Endothelial cell of umbilical vein (primary cell): ENCODE measurements around the gene PTPRK. TPM values are rescaled to one million over a fixed set of nuclear protein-coding genes. Genes with fewer than 3 reads are reported as not detected.

Source experiments
- BruUV-seq: library from RNA; stranded (reverse); fragments of 400-500 nt; replicated peaks from 2 replicates; lab custom pipeline; 2021; lab: Mats Ljungman, UMichigan
- CTCF ChIA-PET: fragments of 300-600, 350-600 bp; sonication (Branson Sonifier 250); formaldehyde crosslinking; loops from one replicate; lab custom pipeline; 2021; ENCODE audit warnings: antibody characterized with exemption, inconsistent platforms; lab: Charles Lee
- POLR2A ChIA-PET: fragments of 300-600, 350-600 bp; sonication (Branson Sonifier 250); formaldehyde crosslinking; loops from one replicate; lab custom pipeline; 2021; ENCODE audit warnings: antibody characterized with exemption, inconsistent platforms; lab: Charles Lee
- DNase-seq: peaks from one replicate; pipeline ENCODE4 v3.0.0-alpha.2; 2011; ENCODE audit warnings: low read depth, low spot score
- FAIRE-seq: peaks from 2 replicates; lab custom pipeline; 2011; peaks lifted over from hg19 to GRCh38; lab: Jason Lieb, UNC
- H2AFZ ChIP-seq: 2 replicates; pipeline ENCODE4 v1.6.0; 2012; ENCODE audit warnings: low read depth, low read length, control low read depth, inconsistent platforms
- H3K27ac ChIP-seq: 2 replicates; pipeline ENCODE4 v1.5.1; 2011; ENCODE audit warnings: low read depth, mild to moderate bottlenecking, control low read depth, low read length, moderate library complexity; ENCODE audit not compliant: insufficient read depth
- H3K27me3 ChIP-seq, 2 experiments: 2 replicates each; pipeline versions ENCODE4 v1.6.0 to v1.6.1; 2011; ENCODE audit warnings: low read length in 2 of 2, mixed read lengths in 1 of 2; ENCODE audit not compliant: control insufficient read depth in 2 of 2, insufficient read depth in 2 of 2
- H3K36me3 ChIP-seq, 2 experiments: 2 replicates in 1 of 2; 3 replicates in 1 of 2; pipeline ENCODE4 v1.5.1; 2011; ENCODE audit warnings: low read length in 2 of 2, mild to moderate bottlenecking in 1 of 2, moderate library complexity in 1 of 2; ENCODE audit not compliant: control insufficient read depth in 2 of 2, insufficient read depth in 2 of 2; ENCODE audit errors: extremely low read depth in 1 of 2
- H3K4me1 ChIP-seq: 3 replicates; pipeline ENCODE4 v1.5.1; 2011; ENCODE audit warnings: mild to moderate bottlenecking, low read length; ENCODE audit not compliant: control insufficient read depth, insufficient read depth; ENCODE audit errors: extremely low read depth
- H3K4me2 ChIP-seq: 2 replicates; pipeline ENCODE4 v1.6.1; 2011; ENCODE audit warnings: low read length, control low read depth, mixed read lengths; ENCODE audit not compliant: insufficient read depth
- H3K4me3 ChIP-seq, 3 experiments: fragments of 200-600 bp in 1 of 3; sonication (generic), shearing (Covaris generic) in 1 of 3; replicated peaks in 1 of 3; 2 replicates each; pipeline ENCODE4 v1.5.1; 2011 to 2016; ENCODE audit warnings: control low read depth in 3 of 3, low read length in 3 of 3, mild to moderate bottlenecking in 2 of 3, inconsistent platforms in 1 of 3, low read depth in 1 of 3, moderate library complexity in 1 of 3; ENCODE audit not compliant: insufficient read depth in 1 of 3
- H3K79me2 ChIP-seq: 2 replicates; pipeline ENCODE4 v1.6.0; 2012; ENCODE audit warnings: low read length, inconsistent platforms; ENCODE audit not compliant: control insufficient read depth, insufficient read depth
- H3K9ac ChIP-seq: replicated peaks from 2 replicates; pipeline ENCODE3; 2011; ENCODE audit warnings: low read length, control low read depth; ENCODE audit not compliant: insufficient read depth; ENCODE audit errors: extremely low read depth
- H3K9me1 ChIP-seq: replicated peaks from 3 replicates; pipeline ENCODE4 v1.6.0; 2011; ENCODE audit warnings: mild to moderate bottlenecking, low read length; ENCODE audit not compliant: control insufficient read depth, insufficient read depth; ENCODE audit errors: extremely low read depth
- H3K9me3 ChIP-seq: replicated peaks from 2 replicates; pipeline ENCODE4 v1.5.1; 2012; ENCODE audit warnings: low read length, inconsistent platforms; ENCODE audit not compliant: control insufficient read depth, insufficient read depth
- H4K20me1 ChIP-seq: replicated peaks from 2 replicates; pipeline ENCODE3; 2011; ENCODE audit warnings: mild to moderate bottlenecking, low read length; ENCODE audit not compliant: control insufficient read depth, insufficient read depth; ENCODE audit errors: extremely low read depth
- FOS ChIP-seq: IDR thresholded peaks from 2 replicates; pipeline ENCODE4 v1.6.1; 2011; ENCODE audit warnings: mild to moderate bottlenecking, low read length, moderate library complexity, borderline replicate concordance; ENCODE audit not compliant: insufficient read depth
- GATA2 ChIP-seq: IDR thresholded peaks from 2 replicates; pipeline ENCODE4 v1.7.0; 2011; ENCODE audit warnings: low read depth, mild to moderate bottlenecking, moderate library complexity, mixed read lengths, low read length; ENCODE audit not compliant: insufficient read length, insufficient read depth
- JUN ChIP-seq: IDR thresholded peaks from 2 replicates; pipeline ENCODE4 v1.6.1; 2011; ENCODE audit warnings: borderline replicate concordance, low read depth; ENCODE audit not compliant: insufficient read length, insufficient read depth
- MYC ChIP-seq: IDR thresholded peaks from one replicate; pipeline ENCODE4 v1.6.1; 2011; ENCODE audit warnings: mild to moderate bottlenecking, low read depth, low read length
- dilution Hi-C: fragments of 300-500 bp; cut with MboI; formaldehyde crosslinking; loops from one replicate; pipeline ENCODE4 v1.15.0; 2019; ENCODE audit warnings: low sequenced_read_pairs; ENCODE audit not compliant: extremely low pct_ligation_motif_present
- intact Hi-C: fragments of 100-400 bp; cut with micrococcal nuclease; formaldehyde crosslinking; loops from one replicate; pipeline ENCODE4 v1.10.0; 2022
- polyA plus RNA-seq, 4 experiments: library from polyadenylated mRNA; depleted of rRNA in 3 of 4; stranded (reverse) in 3 of 4; unstranded in 1 of 4; fragments of >200 nt; gene quantifications; 2 replicates each; pipeline versions ENCODE4 v1.2.1 to v1.2.3, GENCODE V29; 2011 to 2012; ENCODE audit warnings: missing spikeins in 1 of 4
- total RNA-seq: library from RNA; stranded (reverse); gene quantifications from 2 replicates; pipeline ENCODE4 v1.2.3, GENCODE V29; 2021
- TF ChIP-seq, protein P1 (sequence below), 2 donors: IDR thresholded peaks; 1 replicate in 1 of 2; 2 replicates in 1 of 2; pipeline ENCODE4 v1.5.1; 2011; ENCODE audit warnings: low read length in 2 of 2, mild to moderate bottlenecking in 2 of 2, moderate library complexity in 2 of 2, control low read depth in 1 of 2, inconsistent platforms in 1 of 2, low read depth in 1 of 2; ENCODE audit not compliant: insufficient read depth in 1 of 2; ENCODE audit errors: extremely low read depth in 1 of 2
- TF ChIP-seq, protein P2 (sequence below): IDR thresholded peaks from 2 replicates; pipeline ENCODE4 v1.6.1; 2011; ENCODE audit not compliant: insufficient read depth, insufficient read length

The PTPRK gene
- total and polyA plus RNA-seq, 2 donors (not counting 3 experiments of a cell fraction or from before 2014, with no cell fraction given), result 15.2 to 74.0 TPM

DNA sequence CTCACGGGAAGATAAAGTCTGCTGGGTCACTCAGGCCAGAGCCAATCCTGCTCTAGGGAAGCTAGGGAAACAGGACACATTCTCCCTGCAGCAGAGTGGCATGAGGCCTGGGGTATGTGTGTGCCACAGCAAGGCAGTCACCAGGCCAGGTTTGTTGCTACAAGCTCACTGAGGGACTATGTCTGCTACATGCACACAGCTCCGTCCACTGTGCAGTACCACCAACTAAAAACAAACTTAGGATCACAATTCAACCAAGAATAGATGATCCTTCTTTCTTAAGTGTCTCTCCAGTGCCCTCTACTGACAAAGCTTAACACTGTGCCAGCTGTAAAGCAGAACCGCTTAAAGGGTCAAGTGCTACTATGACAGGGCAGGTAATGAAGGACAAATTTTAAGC is 192.5 kb downstream of the PTPRK start:
- H4K20me1 ChIP-seq, result peaks cover 2% of the 10 kb centered on the region
- no peaks in the 10 kb centered on the region for H3K4me1 ChIP-seq
- POLR2A ChIA-PET, result no interaction called here
- intact Hi-C loops, result loop anchor here (1.0 to 10.0 kb wide), 4 partner anchors 191 to 591 kb away; no protein-coding TSS in a partner anchor
- H3K27me3 ChIP-seq, result no peaks in the 10 kb centered on the region
- H3K4me3 ChIP-seq, result no peak overlapping the region
- no TSS peak for BruUV-seq
- H3K4me2 ChIP-seq, result no peak overlapping the region
- peaks cover 22% of the 10 kb centered on the region for H3K79me2 ChIP-seq
- DNase-seq (no peak), FAIRE-seq (no peak)
- no peak overlapping the region for H3K9ac ChIP-seq
- H3K36me3 ChIP-seq, result no peaks in the 10 kb centered on the region
- dilution Hi-C loops, result no loop called here
- H3K27ac ChIP-seq, result no peak overlapping the region
- TF ChIP-seq, protein P1, sequence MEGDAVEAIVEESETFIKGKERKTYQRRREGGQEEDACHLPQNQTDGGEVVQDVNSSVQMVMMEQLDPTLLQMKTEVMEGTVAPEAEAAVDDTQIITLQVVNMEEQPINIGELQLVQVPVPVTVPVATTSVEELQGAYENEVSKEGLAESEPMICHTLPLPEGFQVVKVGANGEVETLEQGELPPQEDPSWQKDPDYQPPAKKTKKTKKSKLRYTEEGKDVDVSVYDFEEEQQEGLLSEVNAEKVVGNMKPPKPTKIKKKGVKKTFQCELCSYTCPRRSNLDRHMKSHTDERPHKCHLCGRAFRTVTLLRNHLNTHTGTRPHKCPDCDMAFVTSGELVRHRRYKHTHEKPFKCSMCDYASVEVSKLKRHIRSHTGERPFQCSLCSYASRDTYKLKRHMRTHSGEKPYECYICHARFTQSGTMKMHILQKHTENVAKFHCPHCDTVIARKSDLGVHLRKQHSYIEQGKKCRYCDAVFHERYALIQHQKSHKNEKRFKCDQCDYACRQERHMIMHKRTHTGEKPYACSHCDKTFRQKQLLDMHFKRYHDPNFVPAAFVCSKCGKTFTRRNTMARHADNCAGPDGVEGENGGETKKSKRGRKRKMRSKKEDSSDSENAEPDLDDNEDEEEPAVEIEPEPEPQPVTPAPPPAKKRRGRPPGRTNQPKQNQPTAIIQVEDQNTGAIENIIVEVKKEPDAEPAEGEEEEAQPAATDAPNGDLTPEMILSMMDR (IDR thresholded peaks at IDR 0.05; ENCODE audit: extremely low read depth in 1 of 2, insufficient read depth in 1 of 2, low read depth in 1 of 2, low read length in 2 of 2), result peak; percentile 35 to 37
- TF ChIP-seq GATA2, result no peak
- no peaks in the 10 kb centered on the region for H3K9me3 ChIP-seq
- H2AFZ ChIP-seq, result no peak overlapping the region
- no peaks in the 10 kb centered on the region for H3K9me1 ChIP-seq
- CTCF ChIA-PET, result interaction anchor here (0.6 to 1.6 kb wide), 12 partner anchors 9 to 591 kb away, joined by 3 to 52 read pairs (median 3); no protein-coding TSS in a partner anchor

DNA sequence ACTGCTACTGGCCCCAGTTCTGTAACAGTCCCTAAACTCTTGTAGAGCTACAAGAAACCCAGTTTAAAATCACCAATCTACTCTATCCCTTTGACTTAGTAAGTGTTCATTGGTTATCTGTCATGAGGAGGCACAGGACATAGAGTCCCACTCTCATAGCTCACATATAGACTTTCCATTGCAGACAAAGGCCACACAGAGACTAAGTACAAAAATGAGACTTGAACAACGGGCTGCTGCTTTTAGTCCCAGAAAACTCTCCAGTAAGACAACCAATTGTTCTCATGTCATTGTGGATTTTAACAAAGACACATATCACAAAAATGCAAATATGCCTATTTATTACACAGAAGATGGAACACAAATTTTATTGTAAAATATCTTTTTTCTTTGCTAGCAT is 197.4 kb downstream of the PTPRK start:
- Histone ChIP-seq H3K27me3 (no peaks in the 10 kb centered on the region), H3K9ac (no peak overlapping the region), H3K4me1 (peaks cover under 1% of the 10 kb centered on the region), H3K9me3 (no peaks in the 10 kb centered on the region), H4K20me1 (peaks cover 2% of the 10 kb centered on the region), H2AFZ (no peak overlapping the region), H3K36me3 (no peaks in the 10 kb centered on the region), H3K79me2 (peaks cover 16% of the 10 kb centered on the region), H3K27ac (no peak overlapping the region), H3K4me2 (no peak overlapping the region), H3K9me1 (no peaks in the 10 kb centered on the region), H3K4me3 (no peak overlapping the region)
- FAIRE-seq (no peak), DNase-seq (no peak)
- CTCF ChIA-PET, result interaction anchor here (0.6 kb wide), 1 partner anchor 9 kb away, joined by 3 read pairs; no protein-coding TSS in a partner anchor
- intact Hi-C loops, result loop anchor here (10.0 kb wide), 1 partner anchor 412 kb away; no protein-coding TSS in a partner anchor
- TF ChIP-seq FOS, result no peak
- TF ChIP-seq MYC, result no peak
- TF ChIP-seq, protein P2, sequence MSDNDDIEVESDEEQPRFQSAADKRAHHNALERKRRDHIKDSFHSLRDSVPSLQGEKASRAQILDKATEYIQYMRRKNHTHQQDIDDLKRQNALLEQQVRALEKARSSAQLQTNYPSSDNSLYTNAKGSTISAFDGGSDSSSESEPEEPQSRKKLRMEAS, result no peak
- no peak for TF ChIP-seq JUN
- TF ChIP-seq, protein P1 (IDR thresholded peaks at IDR 0.05; ENCODE audit: extremely low read depth in 1 of 2, insufficient read depth in 1 of 2, low read depth in 1 of 2, low read length in 2 of 2), result no peak
- POLR2A ChIA-PET, result no interaction called here
- BruUV-seq, result no TSS peak
- dilution Hi-C loops, result no loop called here
